Dendritic cell treated with granulocyte-macrophage colony-stimulating factor and Interleukin-4, amounts not matched to agents 40 ng/mL and 50 ng/mL, for 4 days (primary cell): ENCODE results near the gene AGAP1.

Experiments
- H3K27ac Mint-ChIP-seq: one replicate; pipeline ENCODE4 v1.8.0; 2022; ENCODE audit warnings: mild to moderate bottlenecking, mixed read lengths
- H3K27me3 Mint-ChIP-seq: one replicate; pipeline ENCODE4 v1.8.0; 2022; ENCODE audit warnings: mild to moderate bottlenecking, mixed read lengths
- H3K36me3 Mint-ChIP-seq: one replicate; pipeline ENCODE4 v1.8.0; 2022; ENCODE audit warnings: low read depth, mixed read lengths
- H3K4me1 Mint-ChIP-seq: one replicate; pipeline ENCODE4 v1.8.0; 2022; ENCODE audit warnings: low read depth, mixed read lengths
- H3K4me3 Mint-ChIP-seq: one replicate; pipeline ENCODE4 v1.8.0; 2022; ENCODE audit warnings: mild to moderate bottlenecking, moderate library complexity, mixed read lengths
- H3K9me3 Mint-ChIP-seq: one replicate; pipeline ENCODE4 v1.8.0; 2022; ENCODE audit warnings: mixed read lengths
- intact Hi-C: fragments of 100-400 bp; cut with micrococcal nuclease; formaldehyde crosslinking; loops from one replicate; pipeline ENCODE4 v1.15.0; 2022

Gene AGAP1

GRCh38 chr2:235573331-235574221 is 79.7 kb downstream of the AGAP1 start:
- Mint-ChIP-seq H3K9me3 (peaks cover 6% of the 10 kb centered on the region), H3K27ac (no peak overlapping the region), H3K4me1 (no peaks in the 10 kb centered on the region), H3K27me3 (no peaks in the 10 kb centered on the region), H3K4me3 (no peak overlapping the region), H3K36me3 (no peaks in the 10 kb centered on the region)
- intact Hi-C loops = no loop called here

GRCh38 chr2:235575431-235575830 is 81.6 kb downstream of the AGAP1 start:
- no peaks in the 10 kb centered on the region for H3K36me3 Mint-ChIP-seq
- no peaks in the 10 kb centered on the region for H3K4me1 Mint-ChIP-seq
- H3K27ac Mint-ChIP-seq = no peak overlapping the region
- H3K9me3 Mint-ChIP-seq = no peaks in the 10 kb centered on the region
- H3K27me3 Mint-ChIP-seq = no peaks in the 10 kb centered on the region
- no peak overlapping the region for H3K4me3 Mint-ChIP-seq
- intact Hi-C loops = no loop called here

- no peak overlapping the region for H3K27ac Mint-ChIP-seq
- no peak overlapping the region for H3K4me3 Mint-ChIP-seq
- intact Hi-C loops = no loop called here
- H3K36me3 Mint-ChIP-seq = no peaks in the 10 kb centered on the region
- no peaks in the 10 kb centered on the region for H3K4me1 Mint-ChIP-seq
- H3K27me3 Mint-ChIP-seq = no peaks in the 10 kb centered on the region
- H3K9me3 Mint-ChIP-seq = no peaks in the 10 kb centered on the region
These were observed 82.1 kb downstream of the AGAP1 start for GRCh38 chr2:235575904-235576303.

GRCh38 chr2:235576337-235576910 is 82.6 kb downstream of the AGAP1 start:
- intact Hi-C loops = no loop called here
- H3K9me3 Mint-ChIP-seq = no peaks in the 10 kb centered on the region
- H3K27me3 Mint-ChIP-seq = no peaks in the 10 kb centered on the region
- no peaks in the 10 kb centered on the region for H3K4me1 Mint-ChIP-seq
- no peak overlapping the region for H3K27ac Mint-ChIP-seq
- H3K36me3 Mint-ChIP-seq = no peaks in the 10 kb centered on the region
- H3K4me3 Mint-ChIP-seq = no peak overlapping the region

- H3K4me1 Mint-ChIP-seq = no peaks in the 10 kb centered on the region
- no peaks in the 10 kb centered on the region for H3K36me3 Mint-ChIP-seq
- intact Hi-C loops = no loop called here
- H3K27ac Mint-ChIP-seq = no peak overlapping the region
- H3K27me3 Mint-ChIP-seq = no peaks in the 10 kb centered on the region
- H3K4me3 Mint-ChIP-seq = no peak overlapping the region
- no peaks in the 10 kb centered on the region for H3K9me3 Mint-ChIP-seq
These were observed 83.8 kb downstream of the AGAP1 start for GRCh38 chr2:235577404-235578330.

GRCh38 chr2:235579128-235579527 is 85.3 kb downstream of the AGAP1 start:
- no peak overlapping the region for H3K4me3 Mint-ChIP-seq
- no peaks in the 10 kb centered on the region for H3K4me1 Mint-ChIP-seq
- no peaks in the 10 kb centered on the region for H3K27me3 Mint-ChIP-seq
- intact Hi-C loops = no loop called here
- no peak overlapping the region for H3K27ac Mint-ChIP-seq
- no peaks in the 10 kb centered on the region for H3K36me3 Mint-ChIP-seq
- no peaks in the 10 kb centered on the region for H3K9me3 Mint-ChIP-seq

- H3K9me3 Mint-ChIP-seq = no peaks in the 10 kb centered on the region
- no peaks in the 10 kb centered on the region for H3K36me3 Mint-ChIP-seq
- H3K4me3 Mint-ChIP-seq = no peak overlapping the region
- no peaks in the 10 kb centered on the region for H3K4me1 Mint-ChIP-seq
- no peaks in the 10 kb centered on the region for H3K27me3 Mint-ChIP-seq
- intact Hi-C loops = no loop called here
- H3K27ac Mint-ChIP-seq = no peak overlapping the region
These were observed 86.7 kb downstream of the AGAP1 start for GRCh38 chr2:235580426-235581157.

- Mint-ChIP-seq H3K27me3 (no peaks in the 10 kb centered on the region), H3K36me3 (no peaks in the 10 kb centered on the region), H3K9me3 (no peaks in the 10 kb centered on the region), H3K27ac (no peak overlapping the region), H3K4me1 (no peaks in the 10 kb centered on the region), H3K4me3 (no peak overlapping the region)
- intact Hi-C loops = no loop called here
These were observed 88.3 kb downstream of the AGAP1 start for GRCh38 chr2:235582081-235582686.

GRCh38 chr2:235582729-235583128 is 88.9 kb downstream of the AGAP1 start:
- Mint-ChIP-seq H3K36me3 (no peaks in the 10 kb centered on the region), H3K9me3 (no peaks in the 10 kb centered on the region), H3K27ac (no peak overlapping the region), H3K4me3 (no peak overlapping the region), H3K4me1 (no peaks in the 10 kb centered on the region), H3K27me3 (no peaks in the 10 kb centered on the region)
- intact Hi-C loops = no loop called here

GRCh38 chr2:235583144-235583543 is 89.3 kb downstream of the AGAP1 start:
- no peak overlapping the region for H3K27ac Mint-ChIP-seq
- H3K4me1 Mint-ChIP-seq = no peaks in the 10 kb centered on the region
- no peaks in the 10 kb centered on the region for H3K9me3 Mint-ChIP-seq

GRCh38 chr2:235583925-235584637 is 90.2 kb downstream of the AGAP1 start:
- Mint-ChIP-seq H3K4me1 (no peaks in the 10 kb centered on the region), H3K36me3 (no peaks in the 10 kb centered on the region), H3K9me3 (no peaks in the 10 kb centered on the region), H3K27me3 (peaks cover 2% of the 10 kb centered on the region), H3K27ac (no peak overlapping the region), H3K4me3 (no peak overlapping the region)
- intact Hi-C loops = no loop called here

More at GRCh38 chr2:235583144-235583543, 89.3 kb downstream of the AGAP1 start:
- intact Hi-C loops = no loop called here
- Mint-ChIP-seq H3K36me3 (no peaks in the 10 kb centered on the region), H3K4me3 (no peak overlapping the region), H3K27me3 (no peaks in the 10 kb centered on the region)

GRCh38 chr2:235584638-235585007 is 90.8 kb downstream of the AGAP1 start:
- Mint-ChIP-seq H3K4me1 (no peaks in the 10 kb centered on the region), H3K27ac (no peak overlapping the region), H3K4me3 (no peak overlapping the region), H3K9me3 (no peaks in the 10 kb centered on the region), H3K36me3 (no peaks in the 10 kb centered on the region), H3K27me3 (peaks cover 2% of the 10 kb centered on the region)
- intact Hi-C loops = no loop called here

GRCh38 chr2:235587202-235587601 is 93.4 kb downstream of the AGAP1 start:
- peaks cover 4% of the 10 kb centered on the region for H3K27me3 Mint-ChIP-seq
- no peaks in the 10 kb centered on the region for H3K36me3 Mint-ChIP-seq
- H3K9me3 Mint-ChIP-seq = no peaks in the 10 kb centered on the region
- intact Hi-C loops = no loop called here
- H3K4me1 Mint-ChIP-seq = no peaks in the 10 kb centered on the region
- no peak overlapping the region for H3K4me3 Mint-ChIP-seq
- H3K27ac Mint-ChIP-seq = no peak overlapping the region
